GM21717 (cell line): Measurements from ENCODE around the gene PRKAR1A.

Experiments used
- ATAC-seq: cut with Tn5 transposase; IDR thresholded peaks from one replicate; pipeline ENCODE4 v1.9.1; 2021; ENCODE audit warnings: mild to moderate bottlenecking, moderate library complexity; ENCODE audit not compliant: unreplicated experiment

Gene PRKAR1A

GRCh38 chr17:68596411-68596945 is 84.2 kb downstream of the PRKAR1A start:
- ATAC-seq = no peak

DNA sequence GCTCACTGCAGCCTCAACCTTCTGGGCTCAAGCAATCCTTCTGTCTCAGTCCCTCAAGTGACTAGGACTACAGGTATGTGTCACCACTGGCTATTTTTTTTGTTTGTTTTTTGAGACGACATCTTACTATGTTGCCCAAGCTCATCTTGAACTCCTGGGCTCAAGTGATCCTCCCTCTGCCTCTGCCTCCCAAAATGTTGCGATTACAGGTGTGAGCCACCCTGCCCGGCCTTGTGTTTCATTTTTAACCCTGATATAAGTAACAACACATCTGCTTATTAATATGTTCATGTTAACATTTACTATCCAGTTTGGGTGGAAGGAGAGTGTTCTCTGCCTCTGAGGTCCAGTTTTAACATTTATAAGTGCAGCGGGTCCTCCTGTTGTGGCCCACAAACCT is 85.8 kb downstream of the PRKAR1A start:
- no peak for ATAC-seq

DNA sequence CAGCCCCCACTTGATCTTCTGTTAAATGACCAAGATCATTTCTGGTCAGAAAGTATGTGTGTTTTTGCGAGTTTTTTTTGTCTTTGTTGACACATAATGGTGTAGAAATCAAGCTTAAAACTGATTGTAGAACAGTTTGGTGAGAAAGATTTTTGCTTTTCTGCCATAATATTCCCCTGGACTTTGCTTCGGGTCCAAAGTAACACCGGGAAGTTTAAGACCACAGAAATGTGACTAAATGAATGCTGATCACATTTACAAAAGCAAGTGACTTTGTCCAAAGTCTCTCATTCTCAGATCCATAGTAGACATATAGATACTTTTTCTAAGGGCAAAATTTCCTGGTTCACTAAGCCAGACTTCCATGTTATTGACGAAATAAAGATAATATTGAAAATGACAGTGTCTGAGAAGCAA is 86.3 kb downstream of the PRKAR1A start:
- no peak for ATAC-seq

DNA sequence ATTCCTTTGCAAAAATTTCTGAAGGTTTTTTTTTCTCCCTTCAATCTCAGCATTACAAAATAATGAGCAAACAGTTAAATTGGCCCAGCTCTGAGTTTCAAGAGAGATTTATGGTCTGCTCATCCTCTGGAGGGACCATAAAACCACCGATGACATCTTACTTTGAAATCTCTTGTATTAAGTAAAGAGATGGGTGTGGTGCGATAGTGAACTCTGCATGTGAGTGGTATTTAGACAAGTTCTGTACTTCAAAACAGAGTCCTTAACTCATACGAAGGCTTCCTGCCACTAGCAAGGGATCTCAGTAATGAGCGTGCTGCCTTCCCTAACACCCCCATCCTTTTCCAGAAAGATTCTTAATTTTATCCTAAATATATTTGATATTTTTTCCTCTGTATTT is 86.9 kb downstream of the PRKAR1A start:
- ATAC-seq = no peak

DNA sequence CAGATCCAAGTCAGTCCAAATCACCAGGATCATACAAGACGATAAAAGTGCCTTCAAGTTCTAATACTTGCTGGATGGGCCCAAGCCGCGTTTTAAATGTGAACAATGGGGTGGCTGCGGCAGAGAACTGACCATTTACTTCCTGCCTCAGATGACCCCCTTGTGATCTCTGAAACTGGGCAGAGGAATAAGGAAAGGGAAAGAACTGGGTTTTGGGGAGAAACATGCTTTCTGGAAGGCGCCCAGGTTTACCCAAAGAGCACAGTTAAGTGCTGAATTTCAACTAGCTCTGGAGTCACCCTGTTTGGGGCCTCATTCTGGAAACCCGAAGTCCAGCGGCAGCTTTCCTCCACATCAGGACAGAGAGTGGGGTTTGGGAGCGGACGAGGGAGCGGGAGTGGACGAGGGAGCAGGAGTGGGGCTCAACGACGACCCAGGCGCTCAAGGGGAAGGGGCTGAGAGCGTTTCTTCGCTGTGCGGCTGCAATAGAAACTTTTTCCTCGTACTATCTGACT is 87.4 kb downstream of the PRKAR1A start:
- ATAC-seq = no peak

DNA sequence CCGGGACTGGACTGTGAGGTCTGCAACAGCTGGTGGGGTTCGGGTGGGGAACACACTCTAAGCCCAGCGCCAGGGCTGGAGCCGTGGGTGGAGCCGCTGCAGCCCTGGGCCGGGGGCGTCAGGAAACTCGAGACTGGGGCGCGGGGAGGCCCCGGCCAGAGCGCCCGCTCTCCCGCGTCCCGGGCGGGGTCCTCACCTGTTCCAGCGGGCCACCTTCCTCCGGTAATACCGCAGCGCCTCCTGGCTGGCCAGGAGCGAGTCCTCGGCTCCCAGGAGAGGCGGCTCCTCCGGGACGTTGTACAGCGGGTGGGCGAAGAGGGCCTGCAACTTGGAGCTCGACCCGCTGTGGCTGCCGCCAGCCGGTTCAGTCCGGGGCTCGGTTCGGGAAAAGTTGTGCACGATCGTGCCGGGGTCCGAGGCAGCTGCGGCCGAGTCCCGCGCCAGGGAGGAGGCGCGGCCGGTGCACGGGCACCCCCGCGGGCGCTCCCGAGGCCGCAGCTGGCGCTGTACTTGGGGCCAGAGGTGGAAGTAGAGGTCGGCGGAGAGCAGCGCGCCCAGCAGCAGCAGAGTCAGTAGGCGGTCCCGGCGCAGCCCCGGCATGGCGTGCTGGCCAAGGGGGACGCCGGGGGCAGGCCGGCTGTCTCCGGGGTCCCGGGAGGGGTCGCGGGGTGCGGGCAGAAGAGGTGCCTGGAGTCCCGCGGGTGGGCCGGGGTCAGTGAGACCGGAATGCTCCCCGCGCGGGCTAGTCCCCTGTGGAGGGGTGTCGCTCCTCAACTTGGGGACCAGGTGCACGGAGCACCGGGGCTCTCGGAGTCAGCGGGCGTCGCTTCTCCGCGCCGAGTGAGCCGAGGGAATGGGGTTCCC is 88.1 kb downstream of the PRKAR1A start:
- no peak for ATAC-seq
